Liver (tissue), 3 donors: Measurements from ENCODE around the gene TMEM245.

ENCODE experiments used
- ATF3 ChIP-seq: IDR thresholded peaks from 2 replicates; pipeline ENCODE4 v1.6.1; 2016; ENCODE audit warnings: antibody characterized with exemption
- CTCF ChIP-seq: fragments of 150-350 bp; IDR thresholded peaks from 2 replicates; pipeline ENCODE4 v1.5.1; 2017; ENCODE audit warnings: improper control_type of control experiment, low read depth, low read length; ENCODE audit not compliant: missing input control
- FOXA1 ChIP-seq: IDR thresholded peaks from 2 replicates; pipeline ENCODE4 v1.6.1; 2016; ENCODE audit warnings: antibody characterized with exemption
- HNF4G ChIP-seq: IDR thresholded peaks from 2 replicates; pipeline ENCODE4 v1.6.1; 2016; ENCODE audit warnings: antibody characterized with exemption
- JUND ChIP-seq, 2 donors: IDR thresholded peaks; 2 replicates each; pipeline ENCODE4 v1.6.1; 2016; ENCODE audit warnings: antibody characterized with exemption in 2 of 2
- MAX ChIP-seq: IDR thresholded peaks from 2 replicates; pipeline ENCODE4 v1.6.1; 2016; ENCODE audit warnings: antibody characterized with exemption
- RAD21 ChIP-seq, 2 donors: IDR thresholded peaks; 2 replicates each; pipeline ENCODE4 v1.6.1; 2016; ENCODE audit warnings: antibody characterized with exemption in 2 of 2, mild to moderate bottlenecking in 2 of 2
- RXRA ChIP-seq, 2 donors: IDR thresholded peaks; 2 replicates each; pipeline ENCODE4 v1.6.1; 2017 to 2018; ENCODE audit warnings: antibody characterized with exemption in 2 of 2, mild to moderate bottlenecking in 1 of 2
- SP1 ChIP-seq: IDR thresholded peaks from 2 replicates; pipeline ENCODE4 v1.6.1; 2018; ENCODE audit warnings: antibody characterized with exemption, mild to moderate bottlenecking
- TAF1 ChIP-seq: conservative IDR thresholded peaks from 2 replicates; pipeline ENCODE4 v1.6.1; 2016; ENCODE audit warnings: antibody characterized with exemption, mild to moderate bottlenecking
- YY1 ChIP-seq: IDR thresholded peaks from 2 replicates; pipeline ENCODE4 v1.6.1; 2016; ENCODE audit warnings: antibody characterized with exemption, mild to moderate bottlenecking
- ZBTB33 ChIP-seq: IDR thresholded peaks from 2 replicates; pipeline ENCODE4 v1.6.1; 2016; ENCODE audit warnings: antibody characterized with exemption
- donor health status: healthy.
- donor health status: healthy.

- TF ChIP-seq RAD21 (IDR thresholded peaks at IDR 0.05) (peak in 1 of 2 donors; percentile 4), CTCF (no peak), TAF1 (no peak), RXRA (IDR thresholded peaks at IDR 0.05) (peak in 1 of 2 donors; percentile 16), MAX (peak; percentile 24), SP1 (no peak), ATF3 (no peak), JUND (IDR thresholded peaks at IDR 0.05) (no peak), FOXA1 (no peak), YY1 (no peak), ZBTB33 (no peak), HNF4G (no peak)
Observed at GRCh38 chr9:109013679-109014607, 105.8 kb downstream of the TMEM245 start.
